Measurements from ENCODE around the gene PIAS1. TPM values are rescaled to one million over a fixed set of nuclear protein-coding genes. Genes with fewer than 3 reads are reported as not detected.

PIAS1 gene
- total and polyA plus RNA-seq, 9 of the 15 experiments (the other 6 are each of a cell fraction or from before 2014, with no cell fraction given): 18.0 to 59.1 (median 28.5) TPM

- H3K36me3 ChIP-seq (ENCODE audit: control insufficient read depth, insufficient read depth, low read length): 0 out of 3 replicates have a peak, but pooled peaks cover 2% of the 10 kb centered on the region
- BruUV-seq (replicated peaks): no TSS peak
- no peaks in the 10 kb centered on the region for H3K27me3 ChIP-seq (ENCODE audit: control insufficient read depth in 2 of 2, insufficient read depth in 2 of 2, low read length in 2 of 2)
- no peaks in the 10 kb centered on the region for H3K9me1 ChIP-seq (ENCODE audit: control insufficient read depth, insufficient read depth, low read length)
- no peak overlapping the region for H3K4me3 ChIP-seq
- in situ Hi-C loops (cut with MboI): no loop called here
- no peaks in the 10 kb centered on the region for H3K9me3 ChIP-seq (replicated peaks; ENCODE audit: control insufficient read depth, insufficient read depth, low read depth, low read length)
- H3K27ac ChIP-seq (ENCODE audit: extremely low read depth, low read depth, low read length): no peak overlapping the region
- H3K4me1 ChIP-seq (replicated peaks in 1 of 2; ENCODE audit: control insufficient read depth in 2 of 2, insufficient read depth in 2 of 2, low read length in 2 of 2): no peaks in the 10 kb centered on the region
- no peak overlapping the region for H3K9ac ChIP-seq (ENCODE audit: insufficient read depth in 1 of 2, low read depth in 2 of 2, low read length in 2 of 2)
- FAIRE-seq (no peak), ATAC-seq (no peak), DNase-seq (ENCODE audit: extremely low read depth in 1 of 4, low spot score in 3 of 4) (no peak)
- WGBS (ENCODE audit: insufficient coverage, low coverage, missing lambda C conversion rate): 74% methylated on average over 8 of the region's 8 CpGs
- ChIA-PET POLR2A (no interaction called here), CTCF (ENCODE audit: low intra/inter-chr PET ratio) (no interaction called here)
- intact Hi-C loops (cut with micrococcal nuclease): no loop called here
- H2AFZ ChIP-seq (ENCODE audit: low read depth, low read length): no peak overlapping the region
- H3K4me2 ChIP-seq (ENCODE audit: insufficient read depth, low read length): no peak overlapping the region
- no peaks in the 10 kb centered on the region for H4K20me1 ChIP-seq (replicated peaks; ENCODE audit: control insufficient read depth, insufficient read depth, low read length)
- H3K79me2 ChIP-seq (ENCODE audit: control insufficient read depth, insufficient read depth, low read length): peaks cover 50% of the 10 kb centered on the region
- TF ChIP-seq MITF (IDR thresholded peaks at IDR 0.05) (no peak), TFAP4 (CRISPR knock-in tag; IDR thresholded peaks at IDR 0.05; ENCODE audit: borderline replicate concordance) (no peak), GTF2B (IDR thresholded peaks at IDR 0.05; ENCODE audit: extremely low read depth, insufficient read length) (no peak), MGA (IDR thresholded peaks at IDR 0.05) (no peak), PPARD (CRISPR knock-in tag; IDR thresholded peaks at IDR 0.05) (no peak)
These were observed 72.3 kb downstream of the PIAS1 start for GRCh38 chr15:68126396-68126795.

Measured in K562 (cell line).